RWPE1 (cell line): ENCODE results near the gene PCDH15.

ENCODE experiments used
- CTCF ChIA-PET: fragments of 350-600 bp; sonication (Branson Sonifier 250); formaldehyde crosslinking; extraction: SDS; loops from one replicate; lab custom pipeline; 2021; lab: Yijun Ruan, JAX
- POLR2A ChIA-PET: fragments of 400-600 bp; formaldehyde crosslinking; extraction: SDS; loops from one replicate; lab custom pipeline; 2020; ENCODE audit warnings: antibody characterized with exemption; ENCODE audit not compliant: low non-redundant PET; lab: Yijun Ruan, JAX
- DNase-seq: peaks from one replicate; pipeline ENCODE4 v3.0.0; 2012; ENCODE audit warnings: low spot score
- H3K27ac ChIP-seq: fragments of 450-650 bp; 2 replicates; pipeline ENCODE4 v1.5.1; 2017
- CTCF ChIP-seq: fragments of 450-650 bp; conservative IDR thresholded peaks from 2 replicates; pipeline ENCODE4 v1.5.1; 2017; ENCODE audit warnings: low read depth, mild to moderate bottlenecking

Gene PCDH15

DNA sequence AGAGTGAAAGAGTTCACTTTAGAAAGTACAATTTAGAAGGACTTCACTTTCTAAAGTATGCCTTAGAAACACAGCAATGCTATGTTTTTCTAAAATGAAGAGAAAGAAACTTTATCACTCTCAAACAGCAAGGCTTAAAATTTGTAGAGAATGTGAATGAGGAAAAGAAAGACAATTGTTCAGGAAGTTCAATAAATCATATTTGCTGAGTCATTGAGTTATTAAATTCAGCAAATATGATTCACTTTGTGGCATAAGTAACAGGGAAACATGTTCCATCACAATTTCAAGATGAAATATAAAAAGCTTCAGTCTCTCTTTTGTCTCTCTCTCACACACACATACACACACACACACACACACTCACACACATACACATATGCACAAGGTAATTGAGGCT, 187.9 kb downstream of the PCDH15 start:
- POLR2A ChIA-PET = no interaction called here
- TF ChIP-seq CTCF = no peak
- DNase-seq = no peak
- H3K27ac ChIP-seq = no peak overlapping the region
- CTCF ChIA-PET = no interaction called here

GRCh38 chr10:54609423-54609822, 191.6 kb downstream of the PCDH15 start:
- ChIA-PET CTCF (interaction anchor here (0.6 kb wide), 1 partner anchor 825 kb away, joined by 3 read pairs; no protein-coding TSS in a partner anchor), POLR2A (no interaction called here)
- no peak for TF ChIP-seq CTCF
- no peak for DNase-seq
- no peak overlapping the region for H3K27ac ChIP-seq

DNA sequence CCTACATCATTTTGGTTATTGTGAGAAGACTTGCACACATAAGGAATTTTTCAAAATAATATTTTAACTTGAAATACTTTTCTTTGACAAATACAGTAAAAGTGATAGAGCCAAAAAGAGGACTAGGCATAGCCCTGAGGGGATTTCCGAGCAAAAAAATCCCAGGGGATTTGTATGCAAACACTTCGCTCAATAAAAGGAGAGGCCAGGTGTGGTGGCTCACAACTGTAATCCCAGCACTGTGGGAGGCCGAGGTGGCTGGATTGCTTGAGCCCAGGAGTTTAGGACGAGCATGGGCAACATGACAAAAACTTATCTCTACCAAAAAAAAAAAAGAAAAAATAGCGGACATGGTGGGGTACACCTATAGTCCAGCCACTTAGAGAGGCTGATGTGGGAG, 193.0 kb downstream of the PCDH15 start:
- ChIA-PET CTCF (no interaction called here), POLR2A (no interaction called here)
- no peak overlapping the region for H3K27ac ChIP-seq
- DNase-seq = no peak
- TF ChIP-seq CTCF = no peak

GRCh38 chr10:54594289-54594688, 206.7 kb downstream of the PCDH15 start:
- no peak overlapping the region for H3K27ac ChIP-seq
- ChIA-PET CTCF (no interaction called here), POLR2A (no interaction called here)
- no peak for DNase-seq
- no peak for TF ChIP-seq CTCF

DNA sequence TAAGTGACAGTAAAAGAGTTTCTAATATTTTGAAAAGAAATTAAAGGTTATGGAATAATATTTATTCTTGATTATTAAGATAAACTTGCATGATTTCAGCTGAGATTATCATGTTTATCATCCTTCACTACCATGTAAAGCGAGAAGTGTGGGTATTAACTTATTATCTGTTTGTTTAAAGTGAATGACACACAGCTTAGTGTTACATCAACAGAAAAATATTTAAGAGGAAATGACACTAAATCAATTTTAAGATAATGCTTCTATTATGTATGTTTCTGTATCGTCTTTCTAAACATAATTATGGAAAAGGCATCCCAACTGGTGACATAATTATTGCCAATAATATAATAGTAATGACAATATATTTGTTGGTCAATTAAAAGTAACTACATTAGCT, 213.1 kb downstream of the PCDH15 start:
- no peak for TF ChIP-seq CTCF
- no peak overlapping the region for H3K27ac ChIP-seq
- ChIA-PET POLR2A (no interaction called here), CTCF (no interaction called here)
- no peak for DNase-seq

GRCh38 chr10:54585572-54585971, 215.5 kb downstream of the PCDH15 start:
- H3K27ac ChIP-seq = no peak overlapping the region
- ChIA-PET POLR2A (no interaction called here), CTCF (no interaction called here)
- TF ChIP-seq CTCF = no peak
- DNase-seq = no peak

DNA sequence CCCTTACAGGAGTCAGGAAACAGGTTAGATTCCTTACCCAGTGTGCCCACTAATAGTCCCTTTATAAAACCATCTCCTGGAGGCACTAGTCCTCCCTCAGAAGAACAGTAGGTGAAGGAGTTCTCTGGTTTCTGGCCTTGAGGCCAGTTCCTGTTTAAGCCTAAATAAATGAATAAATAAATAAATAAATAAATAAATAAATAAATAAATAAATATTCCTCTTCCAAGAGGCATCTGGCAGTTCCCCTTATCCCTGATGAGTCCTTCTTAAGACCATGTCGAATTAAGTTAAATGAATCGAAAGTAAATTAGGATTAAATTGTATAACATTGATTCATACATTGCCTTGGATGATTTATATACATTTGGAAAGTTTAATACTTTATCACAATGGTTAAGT, 223.3 kb downstream of the PCDH15 start:
- CTCF ChIA-PET = no interaction called here
- no peak for TF ChIP-seq CTCF
- DNase-seq = no peak
- POLR2A ChIA-PET = no interaction called here
- H3K27ac ChIP-seq = no peak overlapping the region
